Stimulated activated CD8-positive, alpha-beta memory T cell treated with anti-CD3 and anti-CD28 coated beads, Interleukin-15, amount 100 ng/mL, for 24 hours (primary cell): Measurements from ENCODE around the gene FCMR.

Experiments
- DNase-seq: peaks from one replicate; pipeline ENCODE4 v3.0.0-alpha.2; 2020; ENCODE audit warnings: low read depth

FCMR gene

GRCh38 chr1:206923009-206923960, 1.5 kb upstream of the FCMR start:
- no peak for DNase-seq

DNA sequence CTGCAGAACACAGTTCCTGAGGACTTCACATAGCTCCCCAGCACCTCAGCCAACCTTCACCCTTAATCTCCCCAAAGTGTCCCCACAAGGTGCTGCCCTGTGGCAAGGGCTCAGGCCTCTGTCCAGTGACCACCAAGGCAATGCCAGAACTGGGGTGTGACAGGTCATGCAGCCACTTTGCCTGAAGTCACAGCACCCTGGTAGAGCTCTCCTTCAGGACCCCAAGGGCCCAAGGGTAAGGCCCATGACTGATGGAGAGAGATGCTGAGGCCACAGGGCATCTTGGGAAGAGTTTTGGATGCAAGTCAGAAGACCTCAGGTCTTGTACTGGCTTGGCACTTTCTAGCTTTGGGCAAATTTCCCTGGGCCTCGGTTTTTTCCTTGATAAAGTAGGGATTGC, 783 bp upstream of the FCMR start:
- no peak for DNase-seq

DNA sequence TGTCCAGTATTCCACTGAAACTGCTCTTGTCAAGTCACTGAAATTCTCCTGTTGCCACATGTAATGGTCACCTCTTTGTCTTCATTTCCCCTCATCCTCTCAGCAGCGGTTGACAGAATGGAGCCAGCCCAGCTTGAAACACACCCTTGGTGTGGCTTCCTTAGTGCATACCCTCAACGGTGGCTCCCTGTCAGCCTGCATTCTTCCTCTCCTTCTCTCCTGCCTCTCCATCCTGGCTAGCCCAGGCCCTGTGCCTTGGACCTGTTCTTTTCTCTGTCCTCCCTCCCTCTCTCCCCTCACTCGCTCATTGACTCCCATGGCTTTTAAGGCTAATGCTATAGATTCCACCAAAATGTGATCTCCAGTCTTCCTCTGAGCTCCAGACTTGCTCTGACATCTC, 3.7 kb downstream of the FCMR start:
- DNase-seq = no peak

- DNase-seq = no peak
Observed at GRCh38 chr1:206916000-206916709, 5.6 kb downstream of the FCMR start.

DNA sequence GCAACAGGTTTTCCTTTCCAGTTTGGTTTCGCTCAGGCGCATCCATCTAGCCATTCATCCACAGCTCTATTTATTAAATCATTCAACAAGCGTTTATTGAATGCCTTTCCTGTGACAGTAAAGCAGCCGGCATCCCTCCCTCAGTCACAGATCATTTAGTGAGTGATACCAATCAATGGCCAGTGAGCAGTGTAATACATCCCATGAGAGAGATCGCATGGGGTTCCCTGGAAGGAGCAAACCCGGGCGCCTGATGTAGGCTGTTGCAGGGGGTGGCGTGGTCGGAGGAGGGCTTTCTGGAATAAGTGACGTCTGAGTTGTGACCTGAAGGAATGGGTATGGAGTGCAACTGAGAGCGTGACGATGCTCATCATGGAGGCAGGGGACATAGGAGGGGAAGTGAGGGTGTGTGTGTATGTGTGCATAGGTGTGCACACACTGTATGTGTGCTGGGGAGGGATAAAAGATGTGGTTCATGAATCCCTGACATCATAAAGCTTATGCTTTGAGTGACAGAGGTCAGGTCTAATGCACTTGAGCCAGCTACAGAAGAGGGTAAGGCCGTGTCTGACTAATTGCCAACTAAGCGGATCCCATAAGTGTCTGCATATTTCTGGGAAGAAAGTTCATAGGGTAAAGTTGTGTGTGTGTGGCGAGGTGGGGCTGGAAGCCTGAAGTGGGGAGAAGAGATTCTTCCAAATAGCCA, 6.6 kb downstream of the FCMR start:
- no peak for DNase-seq

- no peak for DNase-seq
Observed at GRCh38 chr1:206913766-206914537, 7.8 kb downstream of the FCMR start.

DNA sequence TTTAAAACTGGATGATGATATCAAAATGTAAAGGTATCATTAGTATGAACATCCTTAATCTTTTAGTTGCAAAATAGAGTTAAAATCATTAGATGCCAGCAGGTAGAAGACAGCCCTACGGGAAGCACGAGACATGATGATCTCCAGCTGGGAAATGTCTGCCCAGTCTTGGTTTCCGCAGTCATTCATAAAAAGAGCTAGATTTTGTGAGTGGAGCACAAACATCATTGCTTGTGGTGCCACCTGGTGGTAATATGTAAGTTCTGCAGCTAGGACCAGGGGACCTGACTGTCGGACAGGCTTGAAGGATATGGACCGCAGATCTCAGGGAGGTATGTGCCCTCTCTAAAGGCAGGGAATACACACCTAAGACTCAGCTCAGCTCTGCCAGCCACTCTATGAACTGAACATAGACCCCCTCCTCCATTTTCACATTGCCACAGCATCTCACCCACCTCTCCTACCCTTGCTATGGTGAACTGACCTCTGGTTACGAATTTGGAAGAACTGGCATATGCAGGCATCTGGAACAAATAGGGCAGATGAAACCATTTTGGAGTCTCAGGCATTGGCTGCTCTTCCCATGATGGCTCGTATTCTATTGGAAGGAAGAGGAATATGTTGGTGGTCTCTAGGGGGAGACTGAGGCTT, 9.2 kb downstream of the FCMR start:
- DNase-seq = no peak

GRCh38 chr1:206911064-206911663, 10.6 kb downstream of the FCMR start:
- no peak for DNase-seq

GRCh38 chr1:206909883-206910318, 11.8 kb downstream of the FCMR start:
- DNase-seq = no peak

- DNase-seq = no peak
Observed at GRCh38 chr1:206909161-206909882, 12.4 kb downstream of the FCMR start.

- DNase-seq = no peak
Observed at GRCh38 chr1:206908038-206908437, 13.7 kb downstream of the FCMR start.

GRCh38 chr1:206907304-206907991, 14.3 kb downstream of the FCMR start:
- DNase-seq = no peak

GRCh38 chr1:206905295-206906164, 16.2 kb downstream of the FCMR start:
- DNase-seq = no peak

DNA sequence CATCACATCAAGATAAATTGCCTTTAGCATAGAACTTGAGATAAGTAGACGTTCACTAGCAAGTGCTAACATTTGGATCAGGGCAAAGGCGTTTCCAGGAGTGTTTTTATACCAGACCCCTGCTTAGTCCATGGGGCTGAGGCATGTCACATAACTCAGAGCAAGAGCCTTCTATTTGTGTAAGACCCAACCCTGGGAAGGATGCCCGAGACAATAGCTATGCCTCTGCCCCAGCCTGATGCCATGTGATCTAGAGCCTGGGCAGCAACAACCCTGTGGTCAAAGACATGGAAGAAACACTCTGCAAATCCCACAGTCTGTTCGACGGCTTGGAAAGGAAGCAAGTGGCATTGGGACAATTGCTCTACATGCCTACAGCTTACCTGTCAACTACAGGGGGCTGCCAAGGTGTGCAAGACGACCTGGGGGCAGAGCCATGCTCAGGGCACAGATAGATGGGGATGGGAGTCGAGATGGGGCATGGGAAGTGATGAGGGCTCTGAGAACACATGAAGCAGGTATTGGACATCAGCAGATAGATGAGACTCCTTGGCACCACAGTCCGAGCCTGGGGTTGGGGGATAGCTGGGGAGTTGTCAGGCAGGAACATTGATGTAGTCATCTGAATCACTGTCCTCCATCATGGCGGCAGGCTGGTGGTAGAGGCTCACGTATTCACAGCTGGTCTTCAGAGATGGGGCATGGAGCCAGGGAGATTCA, 17.2 kb downstream of the FCMR start:
- no peak for DNase-seq

DNA sequence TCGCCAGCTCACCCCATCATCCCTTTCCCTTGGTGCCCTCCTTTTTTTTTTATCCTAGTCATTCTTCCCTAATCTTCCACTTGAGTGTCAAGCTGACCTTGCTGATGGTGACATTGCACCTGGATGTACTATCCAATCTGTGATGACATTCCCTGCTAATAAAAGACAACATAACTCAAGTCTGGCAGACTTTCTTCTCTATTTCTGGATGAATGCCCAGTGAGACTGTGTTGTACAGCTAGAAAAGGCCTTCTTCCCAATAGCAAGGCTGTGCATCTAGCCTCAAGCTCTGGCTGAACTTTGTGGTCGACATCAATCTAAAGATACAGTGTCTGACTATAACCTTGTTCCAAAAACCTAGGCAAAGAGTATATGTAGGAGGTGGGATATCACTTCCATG, 18.1 kb downstream of the FCMR start:
- DNase-seq = no peak

DNA sequence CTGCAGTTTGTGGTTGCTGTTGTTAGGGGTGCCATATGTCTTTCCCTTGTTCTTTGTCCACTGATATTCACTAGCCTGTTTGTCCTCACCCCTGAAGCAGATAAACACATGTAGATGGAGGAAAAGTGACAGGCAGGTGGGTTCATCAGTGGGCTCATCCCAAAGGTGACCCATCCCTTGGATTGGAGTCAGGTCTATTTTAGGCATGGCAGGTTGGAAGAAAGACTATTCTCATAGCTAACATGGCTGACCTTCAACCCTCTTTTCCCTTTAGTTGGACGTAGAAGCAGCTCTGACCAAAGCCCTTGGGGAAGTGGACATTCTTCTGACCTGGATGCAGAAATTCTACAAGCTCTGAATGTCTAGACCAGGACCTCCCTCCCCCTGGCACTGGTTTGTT, 19.0 kb downstream of the FCMR start:
- DNase-seq = no peak

GRCh38 chr1:206901944-206902343, 19.8 kb downstream of the FCMR start:
- DNase-seq = no peak

GRCh38 chr1:206900149-206900548, 21.6 kb downstream of the FCMR start:
- no peak for DNase-seq
